MM.1S (cell line): ENCODE data around the gene GJA4.

ENCODE experiments used
- DNase-seq: peaks from one replicate; pipeline ENCODE4 v3.0.0-alpha.2; 2015
- H2AFZ ChIP-seq: fragments of 300-600 bp; sonication (generic); 2 replicates; pipeline ENCODE4 v1.6.0; 2016; ENCODE audit warnings: antibody characterized with exemption, low read length
- H3F3A ChIP-seq: fragments of 300-600 bp; sonication (generic); 2 replicates; pipeline ENCODE4 v1.6.1; 2016; ENCODE audit warnings: mild to moderate bottlenecking, antibody characterized with exemption, low read length, moderate library complexity, mixed read lengths; ENCODE audit not compliant: insufficient read depth
- H3K27ac ChIP-seq: fragments of 300-600 bp; sonication (generic); 2 replicates; pipeline ENCODE4 v1.5.1; 2016; ENCODE audit warnings: mild to moderate bottlenecking, low read length
- H3K27me3 ChIP-seq: fragments of 300-600 bp; sonication (generic); replicated peaks from 2 replicates; pipeline ENCODE4 v1.6.0; 2016; ENCODE audit warnings: low read length; ENCODE audit not compliant: insufficient read depth
- H3K36me3 ChIP-seq: fragments of 300-600 bp; sonication (generic); replicated peaks from 2 replicates; pipeline ENCODE4 v1.6.1; 2016; ENCODE audit warnings: mild to moderate bottlenecking, low read length, mixed read lengths; ENCODE audit not compliant: insufficient read depth
- H3K4me1 ChIP-seq: fragments of 300-600 bp; sonication (generic); 2 replicates; pipeline ENCODE4 v1.6.1; 2016; ENCODE audit warnings: low read length, mixed read lengths
- H3K4me2 ChIP-seq: fragments of 300-600 bp; sonication (generic); 2 replicates; pipeline ENCODE4 v1.6.0; 2016; ENCODE audit warnings: low read depth, low read length
- H3K4me3 ChIP-seq: fragments of 300-600 bp; sonication (generic); 2 replicates; pipeline ENCODE4 v1.5.1; 2016; ENCODE audit warnings: low read length, mixed read lengths
- H3K79me2 ChIP-seq: fragments of 300-600 bp; sonication (generic); 2 replicates; pipeline ENCODE4 v1.6.1; 2016; ENCODE audit warnings: mixed run types, low read length, mixed read lengths
- H3K9ac ChIP-seq: fragments of 300-600 bp; sonication (generic); 2 replicates; pipeline ENCODE4 v1.6.1; 2016; ENCODE audit warnings: low read length, mixed read lengths
- H3K9me2 ChIP-seq: fragments of 300-600 bp; sonication (generic); replicated peaks from 2 replicates; pipeline ENCODE4 v1.6.1; 2016; ENCODE audit warnings: mild to moderate bottlenecking, low read length, mixed read lengths; ENCODE audit not compliant: insufficient read depth
- H3K9me3 ChIP-seq: fragments of 300-600 bp; sonication (generic); replicated peaks from 2 replicates; pipeline ENCODE4 v1.6.1; 2016; ENCODE audit warnings: mild to moderate bottlenecking, low read length, mixed read lengths; ENCODE audit not compliant: insufficient read depth
- H4K20me1 ChIP-seq: fragments of 300-600 bp; sonication (generic); 2 replicates; pipeline ENCODE4 v1.6.1; 2016; ENCODE audit warnings: mild to moderate bottlenecking, low read length, moderate library complexity, mixed read lengths; ENCODE audit not compliant: insufficient read depth
- EZH2 ChIP-seq: fragments of 300-600 bp; sonication (generic); optimal IDR thresholded peaks from 2 replicates; pipeline ENCODE3; 2017; ENCODE audit warnings: low read depth, mild to moderate bottlenecking, antibody characterized with exemption, low read length, mixed read lengths
- EZH2phosphoT487 ChIP-seq: fragments of 300-600 bp; sonication (generic); IDR thresholded peaks from 2 replicates; pipeline ENCODE4 v1.6.1; 2018; ENCODE audit warnings: antibody characterized with exemption, low read length
- TF ChIP-seq, protein P1 (sequence below): fragments of 300-600 bp; sonication (generic); IDR thresholded peaks from 2 replicates; pipeline ENCODE4 v1.5.1; 2016; ENCODE audit warnings: antibody characterized with exemption, low read length, mixed read lengths

The GJA4 gene

DNA sequence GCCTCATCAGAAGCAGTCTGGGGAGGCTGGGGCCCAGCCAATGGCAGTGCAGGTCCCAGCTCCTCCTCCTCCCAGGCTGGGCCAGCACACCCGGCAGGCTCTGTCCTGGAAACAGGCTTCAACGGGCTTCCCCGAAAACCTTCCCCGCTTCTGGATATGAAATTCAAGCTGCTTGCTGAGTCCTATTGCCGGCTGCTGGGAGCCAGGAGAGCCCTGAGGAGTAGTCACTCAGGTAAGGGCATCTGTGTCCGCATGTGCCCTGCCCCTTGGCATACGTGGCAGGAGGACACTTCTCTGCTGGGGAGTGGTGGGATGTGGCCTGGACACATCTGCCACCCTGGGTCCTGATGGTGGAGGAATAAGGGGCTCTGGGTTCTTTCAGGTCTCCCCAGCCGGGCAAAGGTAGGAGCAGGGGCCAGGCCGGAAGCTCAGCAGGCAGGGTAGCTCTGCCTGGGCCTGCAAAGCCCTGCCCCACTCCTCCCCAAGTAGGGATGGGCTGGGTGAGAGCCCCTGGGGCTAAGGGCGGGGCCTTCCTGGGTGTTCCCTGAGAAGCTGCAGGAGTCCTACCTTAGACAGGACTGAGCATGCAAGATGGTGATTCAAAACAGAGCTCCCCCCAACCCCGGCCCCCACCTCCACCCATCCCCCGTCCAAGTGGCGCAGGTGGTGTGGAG is 37.7 kb upstream of the GJA4 start, which contains the start of gene GJB5:
GJB5 (plus strand) TSS at position 84 of the 674 bp plus-strand sequence. CDS start 2,284 bp downstream, outside the sequence.
- no peaks in the 10 kb centered on the region for H3K9me3 ChIP-seq
- H4K20me1 ChIP-seq: no peaks in the 10 kb centered on the region
- no peak within 1 kb of the TSS for H3K4me2 ChIP-seq
- no peaks in the 10 kb centered on the region for H3K4me1 ChIP-seq
- no peak within 1 kb of the TSS for H2AFZ ChIP-seq
- peaks cover 36% of the 10 kb centered on the region; the same call in 1 of the 2 replicates for H3K27me3 ChIP-seq
- H3K79me2 ChIP-seq: no peaks in the 10 kb centered on the region
- no peak within 1 kb of the TSS for H3K27ac ChIP-seq
- no peak within 1 kb of the TSS for H3K4me3 ChIP-seq
- no peaks in the 10 kb centered on the region for H3K9me2 ChIP-seq
- DNase-seq: no peak
- no peak within 1 kb of the TSS for H3K9ac ChIP-seq
- TF ChIP-seq, protein P1, sequence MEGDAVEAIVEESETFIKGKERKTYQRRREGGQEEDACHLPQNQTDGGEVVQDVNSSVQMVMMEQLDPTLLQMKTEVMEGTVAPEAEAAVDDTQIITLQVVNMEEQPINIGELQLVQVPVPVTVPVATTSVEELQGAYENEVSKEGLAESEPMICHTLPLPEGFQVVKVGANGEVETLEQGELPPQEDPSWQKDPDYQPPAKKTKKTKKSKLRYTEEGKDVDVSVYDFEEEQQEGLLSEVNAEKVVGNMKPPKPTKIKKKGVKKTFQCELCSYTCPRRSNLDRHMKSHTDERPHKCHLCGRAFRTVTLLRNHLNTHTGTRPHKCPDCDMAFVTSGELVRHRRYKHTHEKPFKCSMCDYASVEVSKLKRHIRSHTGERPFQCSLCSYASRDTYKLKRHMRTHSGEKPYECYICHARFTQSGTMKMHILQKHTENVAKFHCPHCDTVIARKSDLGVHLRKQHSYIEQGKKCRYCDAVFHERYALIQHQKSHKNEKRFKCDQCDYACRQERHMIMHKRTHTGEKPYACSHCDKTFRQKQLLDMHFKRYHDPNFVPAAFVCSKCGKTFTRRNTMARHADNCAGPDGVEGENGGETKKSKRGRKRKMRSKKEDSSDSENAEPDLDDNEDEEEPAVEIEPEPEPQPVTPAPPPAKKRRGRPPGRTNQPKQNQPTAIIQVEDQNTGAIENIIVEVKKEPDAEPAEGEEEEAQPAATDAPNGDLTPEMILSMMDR: no peak
- TF ChIP-seq EZH2: no peak
- TF ChIP-seq EZH2phosphoT487: no peak
- no peaks in the 10 kb centered on the region for H3K36me3 ChIP-seq
- no peaks in the 10 kb centered on the region for H3F3A ChIP-seq

DNA sequence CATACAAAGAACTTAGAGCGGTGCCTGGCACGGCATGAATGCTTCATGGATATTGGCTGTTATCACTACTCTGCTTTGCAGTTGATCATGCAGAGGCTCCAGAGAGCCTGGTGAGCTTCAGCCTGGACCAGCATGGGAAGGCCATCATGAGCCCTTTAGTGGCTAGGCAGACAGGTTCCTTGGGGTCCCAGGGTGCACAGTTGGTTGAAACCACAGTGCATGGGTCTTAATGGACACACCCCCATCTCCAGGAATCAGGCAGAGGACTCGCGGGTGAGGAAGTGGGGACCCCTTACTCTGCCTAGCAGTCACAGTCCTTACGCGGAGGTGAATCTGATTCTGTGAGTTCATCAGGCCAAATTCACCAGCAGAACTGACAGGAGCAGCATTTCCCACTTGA is 36.8 kb upstream of the GJA4 start:
- Histone ChIP-seq H3K27me3 (peaks cover 45% of the 10 kb centered on the region; the same call in 1 of the 2 replicates), H3K4me1 (no peaks in the 10 kb centered on the region), H3K9me2 (no peaks in the 10 kb centered on the region), H4K20me1 (no peaks in the 10 kb centered on the region), H3K36me3 (no peaks in the 10 kb centered on the region), H3K4me2 (no peak overlapping the region), H3K9ac (no peak overlapping the region), H3K9me3 (no peaks in the 10 kb centered on the region), H3F3A (no peaks in the 10 kb centered on the region), H3K79me2 (no peaks in the 10 kb centered on the region), H3K27ac (no peak overlapping the region), H3K4me3 (no peak overlapping the region), H2AFZ (no peak overlapping the region)
- no peak for DNase-seq
- no peak for TF ChIP-seq EZH2
- TF ChIP-seq EZH2phosphoT487: no peak
- TF ChIP-seq, protein P1: no peak

DNA sequence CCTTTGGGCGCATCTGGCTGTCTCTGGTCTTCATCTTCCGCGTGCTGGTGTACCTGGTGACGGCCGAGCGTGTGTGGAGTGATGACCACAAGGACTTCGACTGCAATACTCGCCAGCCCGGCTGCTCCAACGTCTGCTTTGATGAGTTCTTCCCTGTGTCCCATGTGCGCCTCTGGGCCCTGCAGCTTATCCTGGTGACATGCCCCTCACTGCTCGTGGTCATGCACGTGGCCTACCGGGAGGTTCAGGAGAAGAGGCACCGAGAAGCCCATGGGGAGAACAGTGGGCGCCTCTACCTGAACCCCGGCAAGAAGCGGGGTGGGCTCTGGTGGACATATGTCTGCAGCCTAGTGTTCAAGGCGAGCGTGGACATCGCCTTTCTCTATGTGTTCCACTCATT is 35.4 kb upstream of the GJA4 start:
- H3K4me1 ChIP-seq: no peaks in the 10 kb centered on the region
- H4K20me1 ChIP-seq: no peaks in the 10 kb centered on the region
- H3K9ac ChIP-seq: no peak overlapping the region
- H3K27me3 ChIP-seq: peaks cover 58% of the 10 kb centered on the region
- no peak overlapping the region for H2AFZ ChIP-seq
- no peak overlapping the region for H3K27ac ChIP-seq
- H3K79me2 ChIP-seq: no peaks in the 10 kb centered on the region
- DNase-seq: no peak
- no peak overlapping the region for H3K4me3 ChIP-seq
- no peak overlapping the region for H3K4me2 ChIP-seq
- TF ChIP-seq, protein P1: no peak
- no peak for TF ChIP-seq EZH2phosphoT487
- no peak for TF ChIP-seq EZH2
- H3K9me3 ChIP-seq: no peaks in the 10 kb centered on the region
- H3K36me3 ChIP-seq: no peaks in the 10 kb centered on the region
- no peaks in the 10 kb centered on the region for H3F3A ChIP-seq
- no peaks in the 10 kb centered on the region for H3K9me2 ChIP-seq
